22Rv1 (cell line): ENCODE measurements around the gene OR2V2.

ENCODE experiments used
- H3K27ac ChIP-seq: fragments of 450-650 bp; 2 replicates; pipeline ENCODE4 v1.5.1; 2017
- CTCF ChIP-seq: fragments of 450-650 bp; IDR thresholded peaks from 2 replicates; pipeline ENCODE4 v1.5.1; 2017; ENCODE audit warnings: mild to moderate bottlenecking
- ZFX ChIP-seq: fragments of 450-650 bp; IDR thresholded peaks from 2 replicates; pipeline ENCODE4 v1.6.1; 2017; ENCODE audit warnings: antibody characterized with exemption, borderline replicate concordance

OR2V2 gene

GRCh38 chr5:181192337-181193046, 45.1 kb downstream of the OR2V2 start:
- TF ChIP-seq ZFX (no peak), CTCF (no peak)
- H3K27ac ChIP-seq: peak overlapping the region; percentile 97

- peak overlapping the region; percentile 97; the same call in 1 of the 2 replicates for H3K27ac ChIP-seq
- TF ChIP-seq ZFX (no peak), CTCF (no peak)
Measured at GRCh38 chr5:181193656-181194055, 46.3 kb downstream of the OR2V2 start.

- TF ChIP-seq CTCF (no peak), ZFX (no peak)
- peak overlapping the region; percentile 97; the same call in 1 of the 2 replicates for H3K27ac ChIP-seq
Measured at GRCh38 chr5:181194489-181195248, 47.3 kb downstream of the OR2V2 start.

GRCh38 chr5:181195249-181195761, 47.9 kb downstream of the OR2V2 start:
- H3K27ac ChIP-seq: no peak overlapping the region
- TF ChIP-seq ZFX (no peak), CTCF (no peak)

GRCh38 chr5:181197326-181197951, 50.1 kb downstream of the OR2V2 start:
- no peak overlapping the region for H3K27ac ChIP-seq
- no peak for TF ChIP-seq ZFX
- no peak for TF ChIP-seq CTCF

GRCh38 chr5:181198106-181198685, 50.8 kb downstream of the OR2V2 start:
- no peak for TF ChIP-seq CTCF
- no peak for TF ChIP-seq ZFX
- H3K27ac ChIP-seq: no peak overlapping the region
